GM21737 (cell line): ENCODE data around the gene RPH3AL.

Experiments
- ATAC-seq: cut with Tn5 transposase; IDR thresholded peaks from one replicate; pipeline ENCODE4 v1.9.1; 2021; ENCODE audit warnings: mild to moderate bottlenecking, moderate library complexity; ENCODE audit not compliant: unreplicated experiment

Gene RPH3AL

DNA sequence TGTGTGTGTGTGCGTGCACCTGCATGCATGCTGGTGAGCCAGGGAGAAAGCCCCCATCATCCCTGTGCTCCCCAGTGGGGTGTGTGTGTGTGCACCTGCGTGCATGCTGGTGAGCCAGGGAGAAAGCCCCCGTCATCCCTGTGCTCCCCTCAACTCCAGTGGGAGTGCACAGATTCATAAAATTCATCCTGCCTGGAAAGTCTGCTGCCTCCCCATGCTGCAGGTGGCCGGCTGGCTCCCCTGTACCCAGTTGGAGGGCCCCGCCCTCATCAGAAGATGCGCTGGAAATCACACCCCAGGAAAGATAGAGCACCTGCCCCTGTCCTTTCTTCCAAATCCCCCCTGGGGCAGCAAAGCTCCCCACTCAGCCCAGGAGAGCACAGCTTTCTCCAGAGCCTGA, 86.4 kb downstream of the RPH3AL start:
- ATAC-seq, result no peak

GRCh38 chr17:265718-266117, 86.9 kb downstream of the RPH3AL start:
- no peak for ATAC-seq

GRCh38 chr17:263773-264172, 88.8 kb downstream of the RPH3AL start:
- no peak for ATAC-seq

- ATAC-seq, result no peak
Observed at GRCh38 chr17:263271-263670, 89.3 kb downstream of the RPH3AL start.

DNA sequence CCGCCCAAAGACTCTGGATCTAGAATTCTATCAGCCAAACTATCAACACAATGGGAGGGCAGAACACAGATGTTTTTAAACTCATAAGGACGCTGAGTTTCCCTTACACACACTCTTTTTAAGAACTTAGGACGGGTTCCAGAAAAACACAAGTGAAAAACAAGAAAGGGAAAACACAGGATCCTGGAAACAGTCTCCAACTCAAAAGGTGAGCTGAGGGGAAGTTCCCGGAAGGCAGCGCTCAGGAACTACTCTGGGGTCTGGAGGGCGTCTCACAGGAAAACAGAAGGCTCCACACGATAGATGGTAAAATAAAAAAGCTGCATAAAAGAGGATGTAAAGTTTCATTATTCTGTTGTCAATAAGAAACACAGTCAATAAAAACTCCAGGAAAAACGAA, 91.0 kb downstream of the RPH3AL start:
- no peak for ATAC-seq

- no peak for ATAC-seq
Observed at GRCh38 chr17:260944-261343, 91.7 kb downstream of the RPH3AL start.

- ATAC-seq, result no peak
Observed at GRCh38 chr17:260031-260791, 92.4 kb downstream of the RPH3AL start.

DNA sequence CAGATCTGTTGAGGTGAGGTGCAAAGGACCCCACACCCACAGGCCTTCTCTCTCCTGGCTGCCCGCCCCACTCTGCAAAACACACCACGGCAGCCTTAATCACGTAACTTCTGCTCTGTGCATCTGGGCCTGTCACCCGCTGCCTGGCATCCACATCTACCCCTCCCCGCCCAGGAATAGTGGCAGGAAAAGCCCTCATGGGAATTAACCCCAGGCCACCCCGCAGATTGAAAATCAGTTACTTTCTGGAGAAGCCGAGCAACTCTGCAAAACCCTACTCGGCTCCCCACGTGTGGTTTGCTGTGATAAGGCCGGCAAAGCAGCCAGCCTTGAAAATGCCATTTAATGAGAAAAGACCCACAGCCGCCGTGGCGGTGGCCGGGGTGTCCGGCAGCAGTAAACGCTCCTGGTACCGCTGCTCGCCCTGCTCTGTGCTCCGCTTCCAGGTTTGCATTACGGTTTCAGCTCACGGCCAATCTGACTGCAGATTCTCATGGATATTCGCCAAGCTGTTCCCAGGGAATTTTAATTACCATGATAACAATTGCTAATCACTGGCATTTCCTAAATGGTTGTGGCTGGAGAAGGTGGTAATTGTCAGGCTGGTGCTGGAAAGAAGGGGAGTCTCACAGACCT, 93.1 kb downstream of the RPH3AL start:
- ATAC-seq, result no peak

GRCh38 chr17:258906-259305, 93.7 kb downstream of the RPH3AL start:
- no peak for ATAC-seq

DNA sequence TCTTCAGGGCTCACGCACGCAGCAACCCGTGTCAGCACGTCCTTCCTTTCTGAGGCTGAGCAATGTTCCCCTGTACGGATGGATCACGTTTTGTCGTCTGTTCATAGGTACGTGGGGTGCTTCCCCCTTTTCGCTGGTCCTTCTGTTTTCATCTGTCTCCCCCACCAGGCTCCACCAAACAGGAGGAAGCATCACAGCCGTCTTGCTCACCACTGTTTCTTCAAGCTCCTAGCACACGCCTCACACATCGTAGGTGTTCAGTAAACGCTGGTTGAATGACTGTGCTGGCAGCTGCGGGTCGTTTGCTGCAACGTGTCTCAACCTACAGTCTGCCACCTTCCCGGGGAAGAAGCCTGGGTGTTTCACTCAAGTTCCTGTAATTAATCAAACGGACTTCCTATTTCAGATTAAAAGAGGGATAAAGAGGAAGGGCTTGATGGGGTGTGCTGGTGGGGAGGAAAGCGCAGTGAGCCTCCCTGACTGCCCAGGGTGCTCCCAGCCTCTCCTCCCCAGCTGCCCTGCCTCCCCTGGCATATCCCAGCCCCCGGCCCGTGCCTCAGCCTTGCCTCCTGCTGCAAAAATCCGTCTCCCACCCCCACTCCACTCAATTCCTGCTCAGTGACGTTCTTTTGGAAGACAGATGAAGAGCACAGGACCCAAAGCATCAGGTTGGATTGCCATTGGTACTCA, 94.4 kb downstream of the RPH3AL start:
- no peak for ATAC-seq

DNA sequence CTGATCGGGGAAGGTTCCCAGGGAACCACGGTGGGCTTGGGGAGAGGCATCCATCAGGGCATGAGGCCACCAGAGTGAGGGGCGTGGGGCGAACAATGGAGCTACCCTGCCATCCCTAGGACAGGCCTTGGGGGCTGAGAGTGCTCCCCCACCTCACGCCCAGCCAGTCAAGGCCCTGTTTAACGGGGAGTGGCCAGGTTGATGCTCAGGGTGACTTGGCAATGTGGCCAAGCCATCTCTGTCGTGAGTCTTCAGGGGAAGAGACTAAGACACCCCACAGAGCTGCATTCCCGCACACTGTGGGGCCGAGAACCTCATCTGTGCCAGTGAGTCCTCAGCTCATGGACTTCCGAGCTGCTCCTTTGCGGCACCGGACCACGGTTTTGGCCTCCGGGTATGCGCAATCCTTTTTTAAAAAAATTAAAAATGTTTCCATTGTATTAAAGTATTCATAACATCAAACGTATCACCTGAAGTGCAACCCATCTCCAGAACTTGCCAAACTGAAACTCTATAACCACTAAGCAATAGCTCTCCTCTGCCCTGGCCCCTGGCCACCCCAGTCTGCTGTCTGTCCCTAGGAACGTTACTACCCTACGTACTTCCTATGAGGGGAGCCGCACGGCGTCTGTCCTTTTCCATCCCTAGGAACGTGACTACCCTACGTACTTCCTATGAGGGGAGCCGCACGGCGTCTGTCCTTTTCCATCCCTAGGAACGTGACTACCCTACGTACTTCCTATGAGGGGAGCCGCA, 99.3 kb downstream of the RPH3AL start:
- ATAC-seq, result no peak

DNA sequence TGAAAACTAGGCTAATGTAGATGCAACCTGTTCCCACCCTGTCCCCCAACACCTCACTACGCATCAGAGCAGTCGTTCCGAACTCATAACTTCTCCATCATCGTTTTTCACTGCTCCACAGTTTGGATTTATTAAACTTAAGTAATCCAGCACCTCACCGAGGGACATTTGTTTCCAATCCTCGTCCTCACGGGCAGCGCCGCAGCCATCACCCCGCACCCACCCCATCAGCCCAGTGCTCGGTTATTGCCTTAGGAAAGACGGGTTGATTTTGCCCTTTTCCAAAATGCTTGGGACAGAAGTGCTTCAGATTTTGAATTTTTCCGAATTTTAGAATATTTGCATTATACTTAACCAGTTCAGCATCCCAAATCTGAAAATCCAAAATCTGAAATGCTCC, 100.2 kb downstream of the RPH3AL start:
- no peak for ATAC-seq

- ATAC-seq, result no peak
Observed at GRCh38 chr17:251531-251930, 101.1 kb downstream of the RPH3AL start.

GRCh38 chr17:250487-251300, 101.9 kb downstream of the RPH3AL start:
- ATAC-seq, result no peak

- no peak for ATAC-seq
Observed at GRCh38 chr17:249236-249993, 103.2 kb downstream of the RPH3AL start.

GRCh38 chr17:248337-249235, 104.0 kb downstream of the RPH3AL start:
- no peak for ATAC-seq

DNA sequence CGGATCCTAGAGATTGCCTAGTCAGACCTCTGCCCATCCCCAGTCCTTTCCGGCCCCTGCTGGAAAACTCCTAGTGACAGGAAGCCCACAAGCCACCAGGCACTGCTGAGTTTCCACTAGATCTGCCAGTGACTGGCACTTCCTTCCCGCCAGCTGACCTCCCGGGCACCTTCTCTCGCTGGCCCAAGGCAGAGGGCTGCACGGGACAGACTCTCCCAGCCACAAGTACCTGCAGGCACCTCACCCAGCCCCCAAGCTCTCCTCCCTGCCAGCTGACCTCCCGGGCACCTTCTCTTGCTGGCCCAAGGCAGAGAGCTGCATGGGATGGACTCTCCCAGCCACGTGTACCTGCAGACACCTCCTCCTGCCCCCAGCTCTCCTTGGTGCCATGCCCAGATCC, 104.8 kb downstream of the RPH3AL start:
- ATAC-seq, result no peak

GRCh38 chr17:246851-247421, 105.7 kb downstream of the RPH3AL start:
- ATAC-seq, result no peak
